ENCODE results near the gene DNAJB2. TPM values are rescaled to one million over a fixed set of nuclear protein-coding genes. Genes with fewer than 3 reads are reported as not detected.
"Not testable (repeated sequence)": the region's sequence is repeated elsewhere in the genome, so short reads cannot be mapped to it uniquely, and the experiment has no call there.

DNAJB2 gene
- total RNA-seq, 2 experiments from 2014 or later: 57.0 to 59.7 TPM

DNA sequence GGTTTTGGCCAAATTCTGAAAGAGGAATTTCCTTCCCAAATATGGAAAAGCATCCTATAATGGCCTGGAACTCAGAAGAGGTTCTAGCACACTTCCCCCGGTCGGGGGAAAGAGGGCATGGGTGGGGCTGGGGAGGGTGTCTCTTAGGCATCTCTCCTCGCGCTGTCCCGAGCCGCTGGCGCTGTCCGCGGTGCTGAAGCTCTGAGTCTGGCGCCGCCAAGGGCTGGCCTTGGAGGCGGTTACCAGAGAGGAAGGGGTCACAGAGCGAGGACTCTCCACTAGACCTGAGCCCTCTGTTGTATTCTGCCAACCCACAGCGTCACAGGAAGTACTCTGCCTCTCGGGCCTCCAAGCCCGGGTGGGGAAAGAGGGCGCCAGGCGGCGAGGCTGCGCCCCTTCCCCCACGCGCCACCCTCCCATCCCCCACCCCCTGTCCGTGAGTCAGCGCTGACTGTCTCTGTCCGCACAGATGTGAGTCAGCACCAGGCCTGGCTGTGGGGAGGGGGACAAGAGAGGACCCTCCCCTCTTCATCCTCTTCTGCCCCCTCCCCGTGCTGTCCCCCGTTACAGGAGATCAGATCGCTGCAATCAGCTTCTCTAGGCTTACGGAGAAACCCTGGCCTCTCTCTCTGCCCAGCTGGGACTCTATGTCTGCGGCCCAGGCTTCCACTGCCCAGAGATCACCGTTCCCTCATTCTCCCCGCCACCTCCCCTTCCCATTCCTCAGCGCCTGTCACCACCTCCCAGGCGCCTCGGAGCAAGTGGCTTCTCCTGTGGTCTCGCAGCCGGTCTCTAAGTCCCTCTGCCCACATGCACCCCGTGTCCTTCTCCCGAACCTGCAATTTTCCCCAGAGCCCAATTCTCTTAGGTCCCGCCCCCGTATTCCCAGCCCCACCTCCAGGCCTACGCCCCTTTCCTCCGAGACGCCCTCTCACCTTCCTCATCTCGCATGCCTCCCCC lies 29.3 kb downstream of the DNAJB2 start:
- Mint-ChIP-seq H3K27me3 (peaks cover 60% of the 10 kb centered on the region), H3K9me3 (no peaks in the 10 kb centered on the region), H3K36me3 (ENCODE audit: low read depth) (no peaks in the 10 kb centered on the region), H3K4me1 (no peaks in the 10 kb centered on the region), H3K27ac (no peak overlapping the region), H3K4me3 (no peak overlapping the region)
- ChIA-PET CTCF (interaction anchor here (1.4 to 2.2 kb wide), 2 partner anchors 13 kb away, joined by 4 to 9 read pairs; no protein-coding TSS in a partner anchor), POLR2A (interaction anchor here (1.0 kb wide), 1 partner anchor 13 kb away, joined by 3 read pairs; no protein-coding TSS in a partner anchor)
- peak; percentile 74 for DNase-seq

DNA sequence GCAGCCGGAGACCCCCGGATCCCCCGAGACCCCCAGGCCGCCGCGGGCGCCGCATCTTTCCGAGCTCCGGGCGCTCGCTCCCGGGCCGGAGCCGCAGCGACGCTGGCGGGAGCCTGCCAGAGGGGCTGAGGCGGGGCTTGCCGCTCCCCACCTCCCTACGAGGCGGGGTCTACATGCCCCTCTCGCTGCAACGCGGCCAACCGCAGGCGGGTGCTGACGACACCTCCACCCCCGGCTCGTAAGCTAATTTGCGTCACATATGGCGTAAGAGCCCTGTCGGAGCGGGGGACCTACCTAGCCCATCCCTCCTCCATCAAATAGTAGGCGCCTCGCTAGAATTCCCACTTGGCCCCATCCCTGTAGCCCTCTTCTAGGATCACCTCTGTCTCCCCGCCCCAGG lies 30.1 kb downstream of the DNAJB2 start, which contains the start of gene PTPRN:
PTPRN (minus strand) TSS at position 124 of the 400 bp plus-strand sequence; CDS start at position 55, 69 bp downstream.
- POLR2A ChIA-PET: no interaction called here
- H3K4me3 Mint-ChIP-seq: no peak within 1 kb of the TSS
- no peak within 1 kb of the TSS for H3K27ac Mint-ChIP-seq
- DNase-seq: no peak
- no peaks in the 10 kb centered on the region for H3K36me3 Mint-ChIP-seq (ENCODE audit: low read depth)
- no peaks in the 10 kb centered on the region for H3K9me3 Mint-ChIP-seq
- CTCF ChIA-PET: interaction anchor here (1.2 to 2.2 kb wide), 2 partner anchors 14 to 314 kb away, joined by 3 to 9 read pairs; no protein-coding TSS in a partner anchor
- no peaks in the 10 kb centered on the region for H3K4me1 Mint-ChIP-seq
- peaks cover 57% of the 10 kb centered on the region for H3K27me3 Mint-ChIP-seq

DNA sequence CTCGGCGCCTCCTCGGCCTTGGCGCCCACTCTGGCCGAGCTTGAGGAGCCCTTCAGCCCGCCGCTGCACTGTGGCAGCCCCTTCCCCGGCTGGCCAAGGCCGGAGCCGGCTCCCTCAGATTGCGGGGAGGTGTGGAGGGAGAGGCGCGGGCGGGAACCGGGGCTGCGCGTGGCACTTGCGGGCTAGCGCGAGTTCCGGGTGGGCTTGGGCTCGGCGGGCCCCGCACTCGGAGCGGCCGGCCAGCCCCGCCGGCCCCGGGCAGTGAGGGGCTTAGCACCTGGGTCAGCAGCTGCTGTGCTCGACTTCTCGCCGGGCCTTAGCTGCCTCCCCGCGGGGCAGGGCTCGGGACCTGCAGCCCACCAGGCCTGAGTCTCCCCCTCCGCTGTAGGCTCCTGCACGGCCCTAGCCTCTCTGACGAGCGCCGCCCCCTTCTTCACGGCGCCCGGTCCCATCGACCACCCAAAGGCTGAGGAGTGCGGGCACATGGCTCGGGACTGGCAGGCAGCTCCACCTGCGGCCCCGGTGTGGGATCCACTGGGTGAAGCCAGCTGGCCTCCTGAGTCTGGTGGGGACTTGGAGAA lies 33.6 kb downstream of the DNAJB2 start:
- peaks cover 29% of the 10 kb centered on the region for H3K27me3 Mint-ChIP-seq
- CTCF ChIA-PET: interaction anchor here (3.0 kb wide), 1 partner anchor 18 kb away, joined by 8 read pairs; no protein-coding TSS in a partner anchor
- DNase-seq; H3K4me1 Mint-ChIP-seq; H3K36me3 Mint-ChIP-seq (ENCODE audit: low read depth); H3K27ac Mint-ChIP-seq; H3K4me3 Mint-ChIP-seq; H3K9me3 Mint-ChIP-seq; POLR2A ChIA-PET: not testable (repeated sequence)

DNA sequence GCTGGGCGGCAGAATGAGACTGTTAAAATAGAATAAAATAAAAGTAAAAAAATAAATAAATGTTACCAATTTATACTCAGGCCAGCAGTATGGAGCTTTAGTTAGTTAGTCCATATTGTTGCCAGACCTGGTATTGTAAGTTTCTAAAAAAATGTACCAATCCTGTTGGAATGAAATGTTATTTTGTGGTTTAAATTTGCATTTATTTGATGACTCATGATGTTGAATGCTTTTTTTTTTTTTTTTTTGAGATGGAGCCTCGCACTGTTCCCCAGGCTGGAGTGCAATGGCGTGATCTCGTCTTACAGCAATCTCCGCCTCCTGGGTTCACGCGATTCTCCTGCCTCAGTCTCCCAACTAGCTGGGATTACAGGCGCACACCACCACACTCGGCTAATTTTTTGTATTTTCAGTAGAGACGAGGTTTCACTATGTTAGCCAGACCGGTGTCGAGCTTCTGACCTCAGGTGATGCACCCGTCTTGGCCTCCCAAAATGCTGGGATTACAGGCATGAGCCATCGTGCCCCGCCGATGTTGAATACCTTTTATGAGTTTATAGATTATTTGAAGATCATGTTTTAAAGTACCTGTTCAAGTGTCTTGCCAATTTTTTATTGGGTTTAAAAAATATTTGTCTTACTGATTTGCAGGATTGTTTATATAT lies 35.8 kb downstream of the DNAJB2 start:
- Mint-ChIP-seq H3K36me3 (ENCODE audit: low read depth) (no peaks in the 10 kb centered on the region), H3K27ac (no peak overlapping the region), H3K4me3 (no peak overlapping the region), H3K9me3 (no peaks in the 10 kb centered on the region), H3K27me3 (peaks cover 12% of the 10 kb centered on the region), H3K4me1 (no peaks in the 10 kb centered on the region)
- POLR2A ChIA-PET: no interaction called here
- no peak for DNase-seq
- CTCF ChIA-PET: interaction anchor here (0.7 to 3.0 kb wide), 4 partner anchors 12 to 235 kb away, joined by 3 to 8 read pairs (median 4); no protein-coding TSS in a partner anchor

DNA sequence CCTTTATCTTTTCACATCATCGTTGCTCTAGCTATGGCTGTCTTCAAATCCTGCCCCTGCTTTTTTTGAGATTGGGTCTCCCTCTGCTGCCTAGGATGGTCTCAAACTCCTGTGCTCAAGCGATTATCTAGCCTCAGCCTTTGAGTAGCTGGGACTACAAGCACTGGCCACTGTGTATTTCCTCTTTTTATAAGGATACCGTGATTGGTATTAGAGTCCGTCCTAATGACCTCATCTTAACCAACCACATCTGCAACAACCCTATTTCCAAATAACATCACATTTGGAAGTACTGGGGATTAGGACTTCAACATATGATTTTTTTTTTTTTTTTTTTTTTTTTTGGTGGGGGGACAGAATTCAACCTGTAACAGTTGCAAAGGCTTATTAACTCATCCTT lies 44.3 kb downstream of the DNAJB2 start:
- ChIA-PET POLR2A (no interaction called here), CTCF (no interaction called here)
- no peaks in the 10 kb centered on the region for H3K36me3 Mint-ChIP-seq (ENCODE audit: low read depth)
- peaks cover 21% of the 10 kb centered on the region for H3K27me3 Mint-ChIP-seq
- DNase-seq: no peak
- no peak overlapping the region for H3K4me3 Mint-ChIP-seq
- H3K27ac Mint-ChIP-seq: no peak overlapping the region
- no peaks in the 10 kb centered on the region for H3K9me3 Mint-ChIP-seq
- peaks cover 6% of the 10 kb centered on the region for H3K4me1 Mint-ChIP-seq

DNA sequence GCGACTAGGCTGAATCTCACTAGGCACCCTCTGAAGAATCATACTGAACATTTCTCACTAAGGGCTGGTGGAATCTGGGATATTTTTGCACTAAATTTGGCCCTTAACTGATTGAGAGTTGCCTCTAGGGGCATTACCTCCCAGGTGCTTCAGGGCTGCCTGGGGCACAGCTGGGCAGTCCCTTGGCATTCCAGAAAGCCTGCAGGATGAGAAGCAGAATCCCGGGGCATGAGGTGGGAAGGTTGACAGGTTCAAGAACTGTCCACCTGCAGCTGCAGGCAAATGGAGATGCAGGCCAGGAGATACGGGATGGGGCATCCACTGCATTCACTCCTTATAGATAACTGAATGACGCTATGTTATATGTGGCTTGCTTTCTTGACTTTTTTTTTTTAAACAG lies 46.0 kb downstream of the DNAJB2 start:
- H3K4me3 Mint-ChIP-seq: no peak overlapping the region
- peaks cover 6% of the 10 kb centered on the region for H3K4me1 Mint-ChIP-seq
- POLR2A ChIA-PET: no interaction called here
- no peak overlapping the region for H3K27ac Mint-ChIP-seq
- no peaks in the 10 kb centered on the region for H3K36me3 Mint-ChIP-seq (ENCODE audit: low read depth)
- CTCF ChIA-PET: no interaction called here
- no peaks in the 10 kb centered on the region for H3K9me3 Mint-ChIP-seq
- H3K27me3 Mint-ChIP-seq: peaks cover 26% of the 10 kb centered on the region
- DNase-seq: no peak

DNA sequence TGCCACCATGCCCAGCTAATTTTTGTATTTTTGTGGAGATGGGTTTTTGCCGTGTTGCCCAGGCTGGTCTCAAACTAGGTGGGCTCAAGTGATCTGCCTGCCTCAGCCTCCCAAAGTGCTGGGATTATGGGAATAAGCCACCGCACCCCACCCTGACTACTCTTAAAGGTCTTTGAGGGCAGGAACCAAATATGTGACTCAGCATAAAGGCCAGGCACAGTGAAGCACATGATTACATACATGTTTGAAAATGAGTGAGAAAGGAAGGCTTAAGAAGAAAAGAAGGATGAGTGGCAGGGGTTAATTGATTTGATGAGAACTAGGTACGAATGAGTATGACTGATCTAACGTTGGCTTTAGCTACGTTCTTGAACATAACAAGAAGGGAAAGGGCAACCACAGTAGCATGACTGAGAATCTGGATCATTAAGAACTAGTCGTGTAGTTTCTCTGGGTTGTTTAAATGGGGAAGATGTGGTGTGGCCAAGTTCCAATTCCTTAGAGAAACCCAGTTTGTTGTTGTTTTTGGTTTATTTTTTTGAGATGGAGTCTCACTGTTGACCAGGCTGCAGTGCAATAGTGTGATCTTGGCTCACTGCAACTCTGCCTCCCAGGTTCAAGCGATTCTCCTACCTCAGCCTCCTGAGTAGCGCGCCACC lies 46.6 kb downstream of the DNAJB2 start:
- Mint-ChIP-seq H3K4me1 (peaks cover 5% of the 10 kb centered on the region), H3K27ac (no peak overlapping the region), H3K9me3 (no peaks in the 10 kb centered on the region), H3K4me3 (no peak overlapping the region), H3K27me3 (peaks cover 28% of the 10 kb centered on the region), H3K36me3 (ENCODE audit: low read depth) (no peaks in the 10 kb centered on the region)
- POLR2A ChIA-PET: no interaction called here
- DNase-seq: no peak
- CTCF ChIA-PET: no interaction called here

DNA sequence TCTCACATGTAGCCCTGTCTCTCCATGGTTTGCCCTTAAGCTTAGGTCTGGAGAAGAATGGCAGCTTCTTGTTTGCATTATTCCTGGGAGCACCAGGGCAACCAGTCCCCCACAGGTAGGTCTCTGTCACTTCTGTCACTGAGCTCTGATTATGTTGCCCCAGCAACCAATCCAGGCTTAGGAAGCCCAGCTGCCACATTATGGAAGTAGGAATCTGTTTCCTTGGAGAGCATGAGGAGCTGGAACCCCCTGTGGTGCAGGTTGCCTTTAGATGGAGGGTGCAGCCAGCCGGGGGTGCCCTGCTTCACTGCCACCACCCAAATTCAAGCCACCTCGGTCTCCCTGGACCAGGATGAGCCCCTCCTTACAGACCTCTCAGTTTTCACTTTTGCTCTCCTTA lies 48.6 kb downstream of the DNAJB2 start:
- Mint-ChIP-seq H3K36me3 (ENCODE audit: low read depth) (no peaks in the 10 kb centered on the region), H3K27me3 (peaks cover 32% of the 10 kb centered on the region)

DNA sequence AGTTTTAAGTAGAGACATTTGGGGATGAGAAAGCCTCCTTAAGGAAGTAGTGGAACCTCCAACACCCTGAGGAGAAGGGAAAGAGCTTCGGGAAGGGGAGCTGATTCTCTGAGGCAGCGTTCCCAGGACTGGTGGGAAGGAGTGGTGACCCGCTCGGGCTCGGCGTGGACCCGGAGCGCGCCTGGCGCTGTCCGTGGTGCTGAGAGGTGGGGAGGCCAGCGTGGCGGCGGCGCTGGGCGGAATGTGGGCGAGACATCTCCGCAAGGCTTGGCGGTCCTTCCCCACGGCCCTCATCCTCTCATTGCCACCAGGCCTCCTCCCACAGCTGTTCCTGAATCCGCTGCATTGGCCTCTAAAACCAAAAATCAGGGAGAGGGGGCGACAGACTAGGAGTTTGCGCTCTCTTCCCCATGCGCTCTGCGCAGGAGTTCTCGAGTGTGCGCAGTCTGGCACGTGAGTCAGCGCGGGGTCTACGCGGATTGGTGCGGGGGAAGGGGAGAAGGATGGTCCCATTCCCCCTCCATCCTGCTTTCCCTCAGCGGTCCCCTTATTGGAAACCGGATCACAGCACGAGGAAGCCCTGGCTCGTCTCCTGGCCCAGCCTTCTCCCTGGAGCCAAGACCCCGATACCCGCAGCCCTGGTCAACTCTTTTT lies 52.5 kb downstream of the DNAJB2 start:
- no peaks in the 10 kb centered on the region for H3K4me1 Mint-ChIP-seq
- CTCF ChIA-PET: no interaction called here
- no peak overlapping the region for H3K27ac Mint-ChIP-seq
- H3K27me3 Mint-ChIP-seq: peaks cover 39% of the 10 kb centered on the region
- no peak overlapping the region for H3K4me3 Mint-ChIP-seq
- H3K9me3 Mint-ChIP-seq: no peaks in the 10 kb centered on the region
- peak; percentile 29 for DNase-seq
- POLR2A ChIA-PET: no interaction called here
- H3K36me3 Mint-ChIP-seq (ENCODE audit: low read depth): no peaks in the 10 kb centered on the region

More for the DNA sequence above, 48.6 kb downstream of the DNAJB2 start:
- Mint-ChIP-seq H3K27ac (no peak overlapping the region), H3K4me1 (no peaks in the 10 kb centered on the region), H3K4me3 (no peak overlapping the region), H3K9me3 (no peaks in the 10 kb centered on the region)
- CTCF ChIA-PET: no interaction called here
- no peak for DNase-seq
- POLR2A ChIA-PET: no interaction called here

DNA sequence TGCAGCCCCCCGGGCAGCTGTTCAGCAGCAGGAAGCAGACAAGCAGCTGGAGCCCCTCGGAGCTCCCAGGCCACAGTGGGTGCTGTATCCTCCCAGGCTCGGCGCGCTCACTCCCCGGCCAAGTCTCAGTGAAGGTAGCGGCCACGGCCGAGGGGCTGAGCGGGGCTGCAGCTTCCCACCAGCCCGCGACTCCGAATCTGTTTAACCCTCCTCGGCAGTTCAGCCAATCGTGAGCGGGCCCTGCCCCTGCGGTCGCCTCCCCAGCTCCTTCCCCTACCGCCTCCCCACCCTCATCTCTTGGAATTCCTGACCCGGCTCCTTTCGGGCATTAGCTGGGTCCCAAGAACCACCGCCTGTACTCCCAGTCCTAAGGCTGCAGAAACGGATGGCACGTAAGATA lies 53.4 kb downstream of the DNAJB2 start, which contains the start of gene RESP18:
RESP18 (minus strand) TSS at position 203 of the 400 bp plus-strand sequence.
- POLR2A ChIA-PET: no interaction called here
- Mint-ChIP-seq H3K9me3 (no peaks in the 10 kb centered on the region), H3K36me3 (ENCODE audit: low read depth) (no peaks in the 10 kb centered on the region), H3K4me1 (no peaks in the 10 kb centered on the region), H3K27ac (no peak within 1 kb of the TSS), H3K27me3 (peaks cover 43% of the 10 kb centered on the region), H3K4me3 (no peak within 1 kb of the TSS)
- DNase-seq: no peak
- CTCF ChIA-PET: no interaction called here

DNA sequence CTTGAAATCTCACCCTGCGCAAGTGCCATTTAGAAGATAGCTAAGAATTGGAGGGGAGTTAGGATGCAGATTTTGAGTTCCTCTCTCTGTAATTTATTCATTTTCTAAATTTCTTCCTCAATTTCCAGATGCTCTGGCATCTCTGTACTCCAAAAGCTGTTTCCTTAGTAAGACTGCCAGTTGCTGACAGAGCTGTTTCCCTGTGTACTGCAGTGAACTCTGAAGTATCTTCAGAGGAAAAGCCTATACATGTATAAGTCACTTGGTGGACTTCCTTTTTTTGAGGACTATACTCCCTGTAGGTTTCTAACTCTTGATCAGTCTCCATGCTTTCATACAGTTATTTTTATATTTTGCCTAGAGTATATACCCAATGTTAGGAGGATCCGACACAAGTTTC lies 54.9 kb downstream of the DNAJB2 start:
- H3K27me3 Mint-ChIP-seq: peaks cover 43% of the 10 kb centered on the region
- POLR2A ChIA-PET: no interaction called here
- no peaks in the 10 kb centered on the region for H3K4me1 Mint-ChIP-seq
- H3K4me3 Mint-ChIP-seq: no peak overlapping the region
- CTCF ChIA-PET: no interaction called here
- DNase-seq: no peak
- H3K27ac Mint-ChIP-seq: no peak overlapping the region
- no peaks in the 10 kb centered on the region for H3K9me3 Mint-ChIP-seq
- H3K36me3 Mint-ChIP-seq (ENCODE audit: low read depth): no peaks in the 10 kb centered on the region

DNA sequence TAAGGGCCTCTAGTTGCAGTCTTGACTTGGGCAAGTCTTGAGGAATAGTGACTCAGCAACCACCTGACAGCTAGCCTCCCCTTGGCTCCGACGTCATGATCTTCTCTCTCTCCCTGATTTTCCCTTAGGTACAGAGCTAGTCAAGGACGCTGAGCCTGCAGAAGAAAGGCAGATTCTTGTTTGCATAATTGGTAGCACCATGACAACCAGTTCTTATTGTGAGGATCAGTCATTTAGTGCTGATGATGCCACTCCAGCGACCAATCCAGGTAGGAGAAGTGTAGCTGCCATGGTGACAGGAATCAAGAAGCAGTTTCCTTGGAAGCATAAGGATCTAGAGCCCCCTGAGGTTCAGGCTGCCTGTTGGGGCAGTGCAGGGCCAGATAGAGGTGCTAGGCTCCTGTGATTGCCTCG lies 56.2 kb downstream of the DNAJB2 start:
- no peaks in the 10 kb centered on the region for H3K4me1 Mint-ChIP-seq
- H3K27me3 Mint-ChIP-seq: peaks cover 50% of the 10 kb centered on the region
- H3K9me3 Mint-ChIP-seq: no peaks in the 10 kb centered on the region
- CTCF ChIA-PET: interaction anchor here (1.1 kb wide), 1 partner anchor 9 kb away, joined by 3 read pairs; no protein-coding TSS in a partner anchor
- H3K27ac Mint-ChIP-seq: no peak overlapping the region
- no peaks in the 10 kb centered on the region for H3K36me3 Mint-ChIP-seq (ENCODE audit: low read depth)
- H3K4me3 Mint-ChIP-seq: no peak overlapping the region
- POLR2A ChIA-PET: no interaction called here
- DNase-seq: no peak
